Loucy (cell line): Measurements from ENCODE around the gene SAG.

Experiments used
- H2AFZ ChIP-seq: fragments of 200-600 bp; sonication (generic); 2 replicates; pipeline ENCODE4 v1.6.0; 2016; ENCODE audit warnings: antibody characterized with exemption, mild to moderate bottlenecking, low read length, moderate library complexity
- H3F3A ChIP-seq: fragments of 200-600 bp; 2 replicates; pipeline ENCODE4 v1.6.0; 2016; ENCODE audit warnings: antibody characterized with exemption, low read depth, mild to moderate bottlenecking
- H3K27me3 ChIP-seq: fragments of 200-600 bp; sonication (generic); 2 replicates; pipeline ENCODE4 v1.6.1; 2014; ENCODE audit warnings: low read length, mild to moderate bottlenecking; ENCODE audit not compliant: insufficient read depth, poor library complexity, severe bottlenecking
- H3K36me3 ChIP-seq: fragments of 200-600 bp; sonication (generic); 2 replicates; pipeline ENCODE4 v1.6.1; 2016; ENCODE audit warnings: low read length; ENCODE audit not compliant: insufficient read depth
- H3K4me1 ChIP-seq: fragments of 200-600 bp; sonication (generic); 2 replicates; pipeline ENCODE4 v1.5.1; 2014; ENCODE audit warnings: low read length, mild to moderate bottlenecking; ENCODE audit not compliant: insufficient read depth, poor library complexity, severe bottlenecking
- H3K4me2 ChIP-seq: fragments of 200-600 bp; sonication (generic); 2 replicates; pipeline ENCODE4 v1.6.0; 2014; ENCODE audit warnings: antibody characterized with exemption, low read length, low read depth, mild to moderate bottlenecking; ENCODE audit not compliant: poor library complexity, severe bottlenecking
- H3K4me3 ChIP-seq: fragments of 200-600 bp; sonication (generic); 2 replicates; pipeline ENCODE4 v1.5.1; 2014; ENCODE audit warnings: low read length, mild to moderate bottlenecking, mixed read lengths; ENCODE audit not compliant: poor library complexity, severe bottlenecking
- H3K79me2 ChIP-seq: fragments of 200-600 bp; sonication (generic); 2 replicates; pipeline ENCODE4 v1.6.1; 2014; ENCODE audit warnings: low read length; ENCODE audit not compliant: insufficient read depth
- H3K9ac ChIP-seq: fragments of 200-600 bp; sonication (generic); 2 replicates; pipeline ENCODE4 v1.6.0; 2014; ENCODE audit warnings: mild to moderate bottlenecking, low read depth, low read length, moderate library complexity; ENCODE audit not compliant: poor library complexity, severe bottlenecking
- H3K9me2 ChIP-seq: fragments of 200-600 bp; sonication (generic); replicated peaks from 2 replicates; pipeline ENCODE4 v1.6.1; 2016; ENCODE audit warnings: low read depth, low read length, mixed read lengths
- H3K9me3 ChIP-seq: fragments of 200-600 bp; sonication (generic); 2 replicates; pipeline ENCODE4 v1.6.1; 2014; ENCODE audit warnings: mild to moderate bottlenecking, antibody characterized with exemption, low read length, low read depth; ENCODE audit not compliant: insufficient read depth
- H4K20me1 ChIP-seq: fragments of 200-600 bp; sonication (generic); 2 replicates; pipeline ENCODE4 v1.6.0; 2014; ENCODE audit warnings: antibody characterized with exemption, low read length, mild to moderate bottlenecking; ENCODE audit not compliant: insufficient read depth, poor library complexity, severe bottlenecking
- EZH2phosphoT487 ChIP-seq: fragments of 200-600 bp; IDR thresholded peaks from 2 replicates; pipeline ENCODE4 v1.6.1; 2018; ENCODE audit warnings: antibody characterized with exemption, mild to moderate bottlenecking, moderate library complexity, borderline replicate concordance
- TF ChIP-seq, protein P1 (sequence below): fragments of 200-600 bp; sonication (generic); conservative IDR thresholded peaks from 2 replicates; pipeline ENCODE4 v1.5.1; 2014; ENCODE audit warnings: mild to moderate bottlenecking, antibody characterized with exemption, low read length

Gene SAG

DNA sequence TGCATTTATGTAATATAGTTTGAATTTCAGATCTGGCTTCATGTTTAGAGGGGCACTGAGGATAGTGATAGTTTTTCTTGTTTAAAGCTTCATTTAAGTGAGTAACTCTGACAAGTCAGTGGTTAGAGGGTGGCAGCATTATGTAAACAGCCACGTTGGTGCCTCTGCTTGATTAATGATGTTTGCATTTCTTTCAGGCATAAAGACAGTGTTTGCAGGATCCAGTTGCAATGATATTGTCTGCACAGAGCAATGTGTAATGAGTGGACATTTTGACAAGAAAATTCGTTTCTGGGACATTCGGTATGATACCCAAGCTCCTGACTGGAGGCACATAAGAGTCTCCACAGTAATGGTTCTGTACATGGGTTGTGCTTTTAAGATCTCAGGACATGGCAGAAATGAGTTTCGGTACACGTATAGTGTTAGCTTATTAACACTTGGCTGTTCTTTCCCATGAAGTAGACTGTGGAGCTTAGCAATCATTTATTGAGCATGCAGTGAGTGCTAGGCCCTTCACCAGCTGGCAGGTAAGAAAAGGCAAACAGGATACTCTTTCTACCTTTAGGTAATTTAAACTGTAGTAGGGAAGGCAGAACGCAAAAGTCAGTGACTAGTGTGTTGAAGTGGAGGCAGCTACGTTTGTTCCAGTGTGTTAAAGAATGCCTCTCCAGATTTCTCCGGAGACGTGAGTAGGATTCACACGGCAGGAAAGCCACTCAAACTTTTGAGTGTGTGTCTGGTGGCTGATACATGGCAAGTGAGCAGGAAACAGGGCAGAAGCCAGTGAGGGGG is 17.4 kb upstream of the SAG start:
- H3K9me3 ChIP-seq, result no peaks in the 10 kb centered on the region
- H3K4me1 ChIP-seq, result no peaks in the 10 kb centered on the region
- H2AFZ ChIP-seq, result no peak overlapping the region
- H4K20me1 ChIP-seq, result no peaks in the 10 kb centered on the region
- no peak overlapping the region for H3K9ac ChIP-seq
- peaks cover 94% of the 10 kb centered on the region for H3K36me3 ChIP-seq
- TF ChIP-seq EZH2phosphoT487, result no peak
- TF ChIP-seq, protein P1, sequence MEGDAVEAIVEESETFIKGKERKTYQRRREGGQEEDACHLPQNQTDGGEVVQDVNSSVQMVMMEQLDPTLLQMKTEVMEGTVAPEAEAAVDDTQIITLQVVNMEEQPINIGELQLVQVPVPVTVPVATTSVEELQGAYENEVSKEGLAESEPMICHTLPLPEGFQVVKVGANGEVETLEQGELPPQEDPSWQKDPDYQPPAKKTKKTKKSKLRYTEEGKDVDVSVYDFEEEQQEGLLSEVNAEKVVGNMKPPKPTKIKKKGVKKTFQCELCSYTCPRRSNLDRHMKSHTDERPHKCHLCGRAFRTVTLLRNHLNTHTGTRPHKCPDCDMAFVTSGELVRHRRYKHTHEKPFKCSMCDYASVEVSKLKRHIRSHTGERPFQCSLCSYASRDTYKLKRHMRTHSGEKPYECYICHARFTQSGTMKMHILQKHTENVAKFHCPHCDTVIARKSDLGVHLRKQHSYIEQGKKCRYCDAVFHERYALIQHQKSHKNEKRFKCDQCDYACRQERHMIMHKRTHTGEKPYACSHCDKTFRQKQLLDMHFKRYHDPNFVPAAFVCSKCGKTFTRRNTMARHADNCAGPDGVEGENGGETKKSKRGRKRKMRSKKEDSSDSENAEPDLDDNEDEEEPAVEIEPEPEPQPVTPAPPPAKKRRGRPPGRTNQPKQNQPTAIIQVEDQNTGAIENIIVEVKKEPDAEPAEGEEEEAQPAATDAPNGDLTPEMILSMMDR, result no peak
- H3F3A ChIP-seq, result no peaks in the 10 kb centered on the region
- no peaks in the 10 kb centered on the region for H3K9me2 ChIP-seq
- no peaks in the 10 kb centered on the region for H3K27me3 ChIP-seq
- no peak overlapping the region for H3K4me3 ChIP-seq
- no peak overlapping the region for H3K4me2 ChIP-seq
- 0 out of 2 replicates have a peak, but pooled peaks cover 4% of the 10 kb centered on the region for H3K79me2 ChIP-seq

DNA sequence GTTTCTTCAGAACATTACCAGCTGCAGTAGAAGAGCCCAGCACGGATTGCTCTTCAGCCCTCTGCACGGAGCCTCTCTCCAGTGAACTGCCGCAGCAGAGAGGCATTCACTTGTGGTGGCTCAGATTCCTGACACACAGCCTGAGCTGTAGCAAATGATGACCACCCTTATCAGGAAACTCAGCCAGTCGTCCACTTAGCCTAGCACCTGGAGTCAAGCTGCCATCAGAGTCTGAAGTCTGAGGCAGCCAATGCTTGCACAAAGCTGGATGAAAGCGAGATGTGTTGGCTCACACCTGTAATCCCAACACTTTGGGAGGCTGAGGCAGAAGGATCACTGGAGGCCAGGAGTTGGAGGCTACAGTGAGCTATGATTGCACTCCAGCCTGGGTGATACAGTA is 11.7 kb upstream of the SAG start:
- no peaks in the 10 kb centered on the region for H3K79me2 ChIP-seq
- H3K9ac ChIP-seq, result no peak overlapping the region
- H3K27me3 ChIP-seq, result no peaks in the 10 kb centered on the region
- H3K4me2 ChIP-seq, result no peak overlapping the region
- peaks cover 55% of the 10 kb centered on the region; the same call in 1 of the 2 replicates for H3K36me3 ChIP-seq
- no peaks in the 10 kb centered on the region for H3F3A ChIP-seq
- no peak for TF ChIP-seq EZH2phosphoT487
- TF ChIP-seq, protein P1, result no peak
- H3K4me1 ChIP-seq, result no peaks in the 10 kb centered on the region
- H3K4me3 ChIP-seq, result no peak overlapping the region
- H2AFZ ChIP-seq, result no peak overlapping the region
- H3K9me3 ChIP-seq, result no peaks in the 10 kb centered on the region
- no peaks in the 10 kb centered on the region for H3K9me2 ChIP-seq
- H4K20me1 ChIP-seq, result no peaks in the 10 kb centered on the region

DNA sequence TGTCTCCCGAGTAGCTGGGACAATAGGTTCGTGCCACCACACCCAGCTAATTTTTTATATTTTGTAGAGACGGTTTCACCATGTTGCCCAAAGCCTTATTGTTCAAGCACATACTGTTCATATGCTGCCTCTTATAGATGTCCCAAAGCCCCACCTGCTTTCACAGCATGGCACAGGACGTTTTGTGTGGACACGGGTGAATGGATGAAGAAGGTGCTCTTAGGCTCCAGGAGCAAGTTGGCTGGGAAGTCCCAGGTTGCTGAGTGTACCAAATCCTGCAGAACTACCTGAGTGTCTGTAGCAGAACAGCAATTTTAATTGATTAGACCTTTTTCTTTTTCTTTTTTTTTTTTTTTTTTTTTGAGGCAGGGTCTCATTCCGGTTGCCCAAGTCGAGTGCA is 10.5 kb upstream of the SAG start:
- H3K4me2 ChIP-seq, result no peak overlapping the region
- H3K9me2 ChIP-seq, result no peaks in the 10 kb centered on the region
- H4K20me1 ChIP-seq, result no peaks in the 10 kb centered on the region
- H3K4me1 ChIP-seq, result no peaks in the 10 kb centered on the region
- H3K9me3 ChIP-seq, result no peaks in the 10 kb centered on the region
- no peaks in the 10 kb centered on the region for H3F3A ChIP-seq
- no peak overlapping the region for H3K9ac ChIP-seq
- H3K36me3 ChIP-seq, result peaks cover 43% of the 10 kb centered on the region; the same call in 1 of the 2 replicates
- H3K4me3 ChIP-seq, result no peak overlapping the region
- no peak overlapping the region for H2AFZ ChIP-seq
- no peaks in the 10 kb centered on the region for H3K27me3 ChIP-seq
- H3K79me2 ChIP-seq, result no peaks in the 10 kb centered on the region
- TF ChIP-seq EZH2phosphoT487, result no peak
- TF ChIP-seq, protein P1, result no peak
